GM18508 (cell line): ENCODE measurements around the gene AQP10.
"Not testable (repeated sequence)": the region's sequence is repeated elsewhere in the genome, so short reads cannot be mapped to it uniquely, and the experiment has no call there.

Experiments
- ATAC-seq: cut with Tn5 transposase; IDR thresholded peaks from one replicate; pipeline ENCODE4 v1.9.1; 2021; ENCODE audit warnings: moderate number of reproducible peaks; ENCODE audit not compliant: insufficient read depth, unreplicated experiment

The AQP10 gene

GRCh38 chr1:154320882-154321608 lies at the start of gene AQP10:
TSS of gene AQP10 (plus strand) at chr1:154321093. CDS start at chr1:154321156, 63 bp downstream.
- no peak for ATAC-seq

- ATAC-seq: peak; percentile 69
These were observed 48.5 kb upstream of the AQP10 start, which contains the start of gene HAX1 for GRCh38 chr1:154272217-154272998. TSS of gene HAX1 (plus strand) at chr1:154272629. CDS start at chr1:154272724, 95 bp downstream.

DNA sequence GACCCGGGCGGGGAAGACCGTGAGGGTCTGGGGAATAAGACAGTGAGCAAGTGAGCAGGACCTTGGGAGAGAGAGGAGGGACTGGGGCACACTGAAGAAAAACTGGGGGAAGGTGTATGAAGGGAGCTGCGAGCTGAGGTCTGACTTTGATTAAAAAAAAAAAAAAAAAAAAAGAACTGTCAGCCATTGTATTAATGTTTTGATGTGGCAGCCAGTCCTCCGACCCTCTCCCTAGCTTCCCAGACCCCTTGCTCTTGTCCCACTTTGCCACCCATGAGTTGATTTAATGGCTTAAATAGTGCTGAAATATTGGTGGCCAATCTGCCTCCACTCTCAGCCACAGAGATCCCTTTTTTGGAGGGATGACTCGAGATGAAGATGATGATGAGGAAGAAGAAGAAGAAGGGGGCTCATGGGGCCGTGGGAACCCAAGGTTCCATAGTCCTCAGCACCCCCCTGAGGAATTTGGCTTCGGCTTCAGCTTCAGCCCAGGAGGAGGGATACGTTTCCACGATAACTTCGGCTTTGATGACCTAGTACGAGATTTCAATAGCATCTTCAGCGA lies 47.8 kb upstream of the AQP10 start:
- ATAC-seq: no peak

DNA sequence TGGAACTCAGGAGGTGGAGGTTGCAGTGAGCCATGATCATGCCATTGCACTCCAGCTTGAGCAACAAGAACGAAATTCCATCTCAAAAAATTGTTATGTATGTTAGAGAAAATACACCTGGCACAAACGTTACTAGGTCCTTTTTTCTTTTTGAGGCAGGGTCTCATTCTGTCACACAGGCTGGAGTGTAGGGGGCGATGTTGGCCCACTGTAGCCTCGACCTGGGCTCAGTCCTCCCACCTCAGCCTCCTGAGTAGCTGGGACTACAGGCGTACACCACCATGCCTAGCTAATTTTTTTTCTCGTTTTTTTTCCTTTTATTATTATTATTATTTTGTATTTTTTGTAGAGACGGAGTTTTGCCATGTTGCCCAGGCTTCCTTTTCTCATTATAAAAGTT lies 44.1 kb upstream of the AQP10 start:
- ATAC-seq: no peak

GRCh38 chr1:154287591-154287990 lies 33.3 kb upstream of the AQP10 start:
- ATAC-seq: not testable (repeated sequence)

GRCh38 chr1:154288661-154289060 lies 32.2 kb upstream of the AQP10 start:
- ATAC-seq: no peak

DNA sequence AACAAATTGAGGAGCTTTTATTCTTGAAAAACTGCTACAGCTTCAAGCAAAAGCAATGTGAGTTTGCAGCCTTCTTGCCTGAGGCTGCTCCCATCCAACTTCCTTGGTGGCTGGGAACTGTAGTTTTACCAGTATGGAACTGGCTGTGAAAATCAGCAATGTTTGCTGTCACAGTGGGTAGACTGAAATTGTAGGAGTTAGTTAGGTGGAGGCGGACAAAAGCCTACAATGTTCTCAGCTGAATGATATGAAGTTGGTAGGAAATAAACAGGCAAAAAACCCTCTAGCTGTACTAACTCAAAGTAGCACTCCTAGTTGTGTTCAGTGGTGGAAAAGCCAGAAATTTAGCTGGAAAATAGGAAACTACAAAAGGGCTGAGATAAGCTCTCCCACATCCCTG lies 30.0 kb upstream of the AQP10 start:
- no peak for ATAC-seq

DNA sequence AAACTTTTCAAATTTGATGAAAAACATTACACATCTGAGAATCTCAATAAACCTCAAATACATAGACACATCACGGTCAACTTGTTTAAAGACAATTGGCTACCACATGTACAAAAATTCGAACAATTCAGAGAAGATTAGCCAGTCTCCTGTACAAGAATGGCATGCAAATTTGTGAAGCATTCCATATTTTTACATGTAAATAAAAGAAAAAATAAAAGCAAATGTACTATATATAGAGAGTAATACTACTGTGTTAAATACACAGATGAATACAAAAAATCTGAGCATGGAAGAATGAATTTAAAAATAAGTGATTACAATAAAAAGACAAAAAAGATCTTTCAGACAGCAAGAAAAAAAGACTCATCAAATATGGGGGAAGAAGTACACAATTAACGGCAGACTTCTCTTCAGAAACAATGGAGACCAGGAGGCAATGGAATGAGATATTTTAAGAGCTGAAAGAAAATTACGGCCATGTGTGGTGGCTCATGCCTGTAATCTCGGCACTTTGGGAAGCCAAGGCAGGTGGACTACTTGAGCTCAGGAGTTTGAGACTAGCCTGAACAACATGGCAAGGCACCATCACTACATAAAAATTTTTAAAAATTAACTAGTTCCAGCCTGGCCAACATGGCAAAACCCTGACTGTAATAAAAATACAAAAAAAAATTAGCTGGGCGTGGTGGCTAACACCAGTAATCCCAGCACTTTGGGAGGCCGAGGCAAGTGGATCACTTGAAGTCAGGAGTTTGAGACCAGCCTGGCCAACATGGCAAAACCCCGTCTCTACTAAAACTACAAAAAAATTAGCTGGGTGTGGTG lies 25.3 kb upstream of the AQP10 start:
- ATAC-seq: no peak

DNA sequence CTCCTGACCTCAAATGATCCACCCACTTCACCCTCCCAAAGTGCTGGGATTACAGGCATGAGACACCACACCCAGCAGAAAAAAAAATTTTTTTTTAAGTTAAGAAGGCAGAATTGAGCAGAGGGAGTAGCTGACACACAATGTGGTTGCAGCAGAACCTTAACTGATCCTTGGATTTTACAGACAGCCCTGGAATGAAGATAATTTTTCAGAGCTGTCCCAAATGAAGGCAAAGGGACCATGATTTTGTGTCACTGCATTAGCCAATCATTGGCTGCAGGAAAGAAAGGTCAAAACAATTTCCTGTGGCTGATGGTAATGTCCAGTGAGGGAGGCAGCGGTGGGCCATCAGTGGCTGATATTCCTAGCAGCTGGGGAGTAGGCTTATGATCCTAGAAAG lies 19.3 kb upstream of the AQP10 start:
- ATAC-seq: no peak

GRCh38 chr1:154304664-154305337 lies 16.1 kb upstream of the AQP10 start:
- no peak for ATAC-seq

- ATAC-seq: no peak
These were observed 14.7 kb upstream of the AQP10 start for GRCh38 chr1:154306151-154306550.

DNA sequence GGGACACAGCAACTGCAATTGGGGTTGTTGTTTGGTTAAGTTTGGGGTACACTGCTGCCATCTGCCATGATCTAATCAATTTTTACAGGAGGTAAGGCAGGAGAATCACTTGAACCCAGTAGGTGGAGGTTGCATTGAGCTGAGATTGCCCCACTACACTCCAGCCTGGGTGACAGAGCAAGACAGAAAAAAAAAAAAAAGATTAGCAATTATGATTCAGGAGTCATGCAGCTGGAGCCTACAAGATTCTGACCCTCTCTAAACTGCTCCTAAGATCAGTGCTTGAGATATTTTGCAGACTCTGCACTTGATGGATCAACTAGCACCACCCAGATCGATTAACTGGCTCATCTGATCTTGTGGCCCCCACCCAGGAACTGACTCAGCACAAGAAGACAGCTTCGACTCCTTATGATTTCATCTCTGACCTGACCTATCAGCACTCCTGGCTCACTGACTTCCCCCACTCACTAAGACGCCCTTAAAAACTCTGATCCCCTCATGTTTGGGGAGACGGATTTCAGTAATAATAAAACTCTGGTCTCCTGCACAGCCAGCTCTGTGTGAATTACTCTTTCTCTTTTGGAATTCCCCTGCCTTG lies 13.1 kb upstream of the AQP10 start:
- ATAC-seq: not testable (repeated sequence)

DNA sequence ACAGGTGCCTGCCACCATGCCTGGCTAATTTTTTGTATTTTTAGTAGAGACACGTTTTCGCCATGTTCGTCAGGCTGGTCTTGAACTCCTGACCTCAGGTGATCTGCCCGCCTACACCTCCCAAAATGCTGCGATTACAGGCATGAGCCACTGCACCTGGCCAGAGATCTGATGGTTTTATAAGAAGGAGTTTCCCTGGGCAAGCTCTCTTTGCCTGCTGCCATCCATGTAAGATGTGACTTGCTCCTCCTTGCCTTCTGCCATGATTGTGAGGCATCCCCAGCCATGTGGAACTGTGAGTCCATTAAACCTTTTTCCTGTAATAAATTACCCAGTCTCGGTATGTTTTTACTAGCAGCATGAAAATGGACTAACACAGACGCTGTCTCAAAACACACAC lies 11.8 kb upstream of the AQP10 start:
- ATAC-seq: not testable (repeated sequence)

DNA sequence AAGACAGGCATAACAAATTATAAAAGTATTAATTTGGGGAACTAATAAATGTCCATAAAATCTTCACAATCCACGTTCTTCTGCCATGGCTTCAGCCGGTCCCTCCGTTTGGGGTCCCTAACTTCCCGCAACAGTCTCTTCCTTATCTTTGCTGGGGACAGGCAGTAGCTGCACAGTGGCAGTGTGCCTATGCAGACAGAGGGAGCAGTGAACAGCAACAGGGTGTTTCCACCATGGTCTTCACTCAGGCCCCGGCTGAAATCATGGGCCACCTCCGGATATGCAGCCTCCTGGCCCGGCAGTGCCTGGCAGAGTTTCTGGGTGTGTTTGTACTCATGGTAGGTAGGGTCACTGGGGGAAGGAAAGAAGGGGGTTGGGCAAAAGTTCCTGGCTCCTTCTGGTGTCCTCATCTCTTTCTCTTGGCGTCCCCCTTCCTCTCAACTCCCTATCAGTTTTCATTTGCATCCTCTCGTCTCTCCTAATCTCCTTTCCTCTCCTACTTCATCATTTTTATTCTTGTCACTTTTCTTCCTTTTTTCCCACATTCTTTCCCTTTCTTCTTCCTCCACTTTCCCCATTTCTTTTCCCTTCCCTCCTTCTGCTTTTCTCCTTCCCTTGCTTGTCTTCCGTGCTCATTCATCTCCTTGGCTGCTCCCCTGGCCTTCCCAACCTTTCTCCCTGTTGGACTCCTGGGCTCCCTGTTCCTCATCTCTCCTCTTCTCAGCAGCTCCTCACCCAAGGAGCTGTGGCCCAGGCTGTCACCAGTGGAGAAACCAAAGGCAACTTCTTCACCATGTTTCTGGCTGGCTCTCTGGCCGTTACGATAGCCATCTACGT lies 8.4 kb upstream of the AQP10 start:
- not testable (repeated sequence) for ATAC-seq

DNA sequence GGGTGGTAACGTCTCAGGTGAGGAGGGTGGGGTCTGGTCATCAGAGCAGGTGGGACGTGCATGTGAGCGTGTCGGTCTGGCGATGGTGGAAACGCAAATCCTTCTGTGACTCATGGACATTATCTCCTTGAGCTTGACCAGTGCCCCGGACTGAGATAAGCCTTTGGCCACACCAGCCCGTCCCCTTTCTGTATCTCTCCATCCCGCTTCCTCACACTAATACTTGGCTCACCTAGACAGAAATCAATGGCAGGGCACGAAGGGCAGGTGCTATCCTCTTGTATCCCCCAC lies 7.9 kb upstream of the AQP10 start:
- no peak for ATAC-seq

DNA sequence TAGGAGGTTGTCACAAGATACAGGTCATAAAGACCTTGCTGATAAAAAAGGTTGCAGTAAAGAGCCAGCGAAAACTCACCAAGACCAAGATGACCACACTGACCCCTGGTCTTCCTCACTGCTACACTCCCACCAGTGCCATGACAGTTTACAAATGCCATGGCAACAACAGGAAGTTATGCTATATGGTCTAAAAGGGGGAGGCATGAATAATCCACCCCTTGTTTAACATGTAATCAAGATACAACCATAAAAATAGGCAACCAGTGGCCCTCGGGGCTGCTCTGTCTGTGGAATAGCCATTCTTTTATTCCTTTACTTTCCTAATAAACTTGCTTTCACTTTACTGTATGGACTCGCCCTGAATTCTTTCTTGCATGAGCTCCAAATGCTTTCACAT lies 6.7 kb upstream of the AQP10 start:
- not testable (repeated sequence) for ATAC-seq

DNA sequence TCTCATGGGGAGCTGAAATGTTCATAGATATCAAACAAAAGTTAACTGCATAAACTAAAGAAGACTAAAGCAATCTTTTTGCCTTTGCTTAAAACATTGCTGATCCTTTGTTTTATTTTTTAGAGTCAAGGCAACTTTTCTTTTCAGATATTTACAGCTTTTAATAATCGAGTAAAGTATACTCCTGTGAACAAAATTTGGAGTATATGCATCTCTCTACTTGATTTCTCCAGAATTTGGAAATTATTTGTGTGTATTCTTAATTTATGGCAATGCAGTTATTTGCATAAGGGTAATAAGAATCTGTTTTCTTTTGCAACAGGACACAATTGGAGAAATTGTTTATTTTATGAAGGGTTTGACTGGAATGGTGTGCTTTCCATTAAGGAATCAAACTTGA lies 4.2 kb upstream of the AQP10 start:
- no peak for ATAC-seq

- no peak for ATAC-seq
These were observed 2.5 kb upstream of the AQP10 start for GRCh38 chr1:154318386-154318785.

- ATAC-seq: not testable (repeated sequence)
These were observed 679 bp downstream of the AQP10 start for GRCh38 chr1:154321609-154321934.
